H9 (cell line): Measurements from ENCODE around the gene PIANP. TPM values are rescaled to one million over a fixed set of nuclear protein-coding genes. Genes with fewer than 3 reads are reported as not detected.
A peak's percentile ranks its signal among the peaks of the same experiment; 100 is the strongest.

Source experiments
- DNase-seq: peaks from one replicate; pipeline ENCODE4 v3.0.0-alpha.2; 2017
- H2AFZ ChIP-seq: one replicate; pipeline ENCODE4 v1.6.1; 2013; ENCODE audit warnings: mild to moderate bottlenecking, low read length, control low read depth, moderate library complexity
- H2AK5ac ChIP-seq: 2 replicates; pipeline ENCODE4 v1.6.1; 2013; ENCODE audit warnings: low read length, control low read depth, mixed read lengths; ENCODE audit not compliant: insufficient read length
- H2BK120ac ChIP-seq: one replicate; pipeline ENCODE4 v1.6.1; 2013; ENCODE audit warnings: low read depth, mild to moderate bottlenecking, low read length, control low read depth, inconsistent platforms; ENCODE audit not compliant: poor library complexity, severe bottlenecking
- H2BK12ac ChIP-seq: 2 replicates; pipeline ENCODE4 v1.6.1; 2013; ENCODE audit warnings: low read length, control low read depth, mixed read lengths, low read depth; ENCODE audit not compliant: insufficient read length
- H2BK15ac ChIP-seq: 2 replicates; pipeline ENCODE4 v1.6.1; 2013; ENCODE audit warnings: low read depth, low read length, control low read depth
- H2BK20ac ChIP-seq: one replicate; pipeline ENCODE4 v1.6.1; 2013; ENCODE audit warnings: low read depth, mild to moderate bottlenecking, low read length, control low read depth, inconsistent platforms; ENCODE audit not compliant: poor library complexity, severe bottlenecking
- H2BK5ac ChIP-seq: 2 replicates; pipeline ENCODE4 v1.6.1; 2013; ENCODE audit warnings: low read length, control low read depth, mixed read lengths; ENCODE audit not compliant: insufficient read length
- H3K14ac ChIP-seq: 2 replicates; pipeline ENCODE4 v1.6.1; 2013; ENCODE audit warnings: low read length, control low read depth; ENCODE audit not compliant: insufficient read depth
- H3K18ac ChIP-seq: 2 replicates; pipeline ENCODE4 v1.6.1; 2013; ENCODE audit warnings: low read depth, mild to moderate bottlenecking, mixed read lengths, low read length, control low read depth; ENCODE audit not compliant: insufficient read length
- H3K23ac ChIP-seq: 2 replicates; pipeline ENCODE4 v1.6.1; 2013; ENCODE audit warnings: low read length, control low read depth, mixed read lengths, low read depth; ENCODE audit not compliant: insufficient read length
- H3K23me2 ChIP-seq: 2 replicates; pipeline ENCODE4 v1.6.1; 2013; ENCODE audit warnings: low read depth, mild to moderate bottlenecking, mixed read lengths, low read length, control low read depth; ENCODE audit not compliant: insufficient read length, poor library complexity, severe bottlenecking
- H3K27ac ChIP-seq: 2 replicates; pipeline ENCODE4 v1.5.1; 2013; ENCODE audit warnings: low read length, control low read depth, mixed read lengths, low read depth; ENCODE audit not compliant: insufficient read length
- H3K27me3 ChIP-seq: 2 replicates; pipeline ENCODE4 v1.6.1; 2013; ENCODE audit warnings: low read length, control low read depth, inconsistent platforms; ENCODE audit not compliant: insufficient read depth
- H3K4ac ChIP-seq: 2 replicates; pipeline ENCODE4 v1.6.1; 2013; ENCODE audit warnings: low read depth, mild to moderate bottlenecking, control low read depth, inconsistent platforms, low read length, moderate library complexity
- H3K4me1 ChIP-seq: 2 replicates; pipeline ENCODE4 v1.6.1; 2013; ENCODE audit warnings: low read length, control low read depth, inconsistent platforms; ENCODE audit not compliant: insufficient read depth
- H3K4me2 ChIP-seq: 2 replicates; pipeline ENCODE4 v1.6.1; 2013; ENCODE audit warnings: low read length, control low read depth, mixed read lengths; ENCODE audit not compliant: insufficient read length, insufficient read depth
- H3K56ac ChIP-seq: 2 replicates; pipeline ENCODE4 v1.6.1; 2013; ENCODE audit warnings: low read depth, mild to moderate bottlenecking, mixed read lengths, low read length, control low read depth; ENCODE audit not compliant: insufficient read length
- H3K79me1 ChIP-seq: 2 replicates; pipeline ENCODE4 v1.6.1; 2013; ENCODE audit warnings: low read depth, mild to moderate bottlenecking, moderate library complexity, low read length, control low read depth, inconsistent platforms; ENCODE audit not compliant: insufficient read depth, poor library complexity, severe bottlenecking
- H3K79me2 ChIP-seq: 2 replicates; pipeline ENCODE4 v1.6.1; 2013; ENCODE audit warnings: low read length, control low read depth, inconsistent platforms; ENCODE audit not compliant: insufficient read depth
- H3K9ac ChIP-seq: 2 replicates; pipeline ENCODE4 v1.6.1; 2013; ENCODE audit warnings: low read length, control low read depth, mixed read lengths; ENCODE audit not compliant: insufficient read length; ENCODE audit errors: extremely low read depth
- H3K9me3 ChIP-seq: one replicate; pipeline ENCODE4 v1.6.1; 2013; ENCODE audit warnings: low read depth, low read length, inconsistent platforms; ENCODE audit not compliant: control insufficient read depth
- H3T11ph ChIP-seq: one replicate; pipeline ENCODE4 v1.6.1; 2013; ENCODE audit warnings: mild to moderate bottlenecking, low read length, control low read depth, inconsistent platforms
- H4K20me1 ChIP-seq: one replicate; pipeline ENCODE4 v1.6.1; 2013; ENCODE audit not compliant: control insufficient read depth, insufficient read length, insufficient read depth
- H4K5ac ChIP-seq: 2 replicates; pipeline ENCODE4 v1.6.1; 2013; ENCODE audit warnings: low read depth, mild to moderate bottlenecking, mixed read lengths, low read length, control low read depth; ENCODE audit not compliant: insufficient read length
- H4K8ac ChIP-seq: replicated peaks from 2 replicates; pipeline ENCODE4 v1.6.1; 2013; ENCODE audit warnings: low read length, control low read depth, mixed read lengths, low read depth; ENCODE audit not compliant: insufficient read length
- H4K91ac ChIP-seq: 2 replicates; pipeline ENCODE4 v1.6.1; 2013; ENCODE audit warnings: low read depth, mild to moderate bottlenecking, moderate library complexity, mixed read lengths, low read length, control low read depth; ENCODE audit not compliant: insufficient read length
- H3K27ac Mint-ChIP-seq, 3 experiments: 2 replicates in 2 of 3; 3 replicates in 1 of 3; pipeline ENCODE4 v1.8.0; 2020 to 2021; ENCODE audit warnings: mixed read lengths in 3 of 3, mild to moderate bottlenecking in 1 of 3, moderate library complexity in 1 of 3
- H3K27me3 Mint-ChIP-seq: 2 replicates; pipeline ENCODE4 v1.8.0; 2021; ENCODE audit warnings: low read depth, mild to moderate bottlenecking, moderate library complexity, mixed read lengths
- H3K36me3 Mint-ChIP-seq, 3 experiments: 2 replicates in 2 of 3; 3 replicates in 1 of 3; pipeline ENCODE4 v1.8.0; 2020 to 2021; ENCODE audit warnings: low read depth in 3 of 3, mixed read lengths in 3 of 3; ENCODE audit not compliant: insufficient read depth in 1 of 3
- H3K4me1 Mint-ChIP-seq, 2 experiments: 2 replicates each; pipeline ENCODE4 v1.8.0; 2020; ENCODE audit warnings: mixed read lengths in 2 of 2
- H3K4me3 Mint-ChIP-seq, 2 experiments: 2 replicates in 1 of 2; 3 replicates in 1 of 2; pipeline ENCODE4 v1.8.0; 2020 to 2021; ENCODE audit warnings: mild to moderate bottlenecking in 2 of 2, mixed read lengths in 2 of 2, moderate library complexity in 1 of 2
- H3K9me3 Mint-ChIP-seq, 2 experiments: 2 replicates in 1 of 2; 3 replicates in 1 of 2; pipeline ENCODE4 v1.8.0; 2020; ENCODE audit warnings: mild to moderate bottlenecking in 2 of 2, mixed read lengths in 2 of 2, moderate library complexity in 1 of 2
- WGBS: extraction: QIAGEN DNeasy Blood & Tissue Kit; methylation state at CpG from one replicate; pipeline ENCODE4 v1.1.7; 2013; ENCODE audit warnings: missing lambda C conversion rate, low lambda C conversion rate, mixed read lengths; ENCODE audit not compliant: insufficient read length; ENCODE audit errors: extremely low coverage; 5-methylcytosine and 5-hydroxymethylcytosine counted together
- total RNA-seq: library from RNA; stranded (reverse); gene quantifications from 2 replicates; pipeline ENCODE4 v1.2.1, GENCODE V29; 2021
- TF ChIP-seq, protein P1 (sequence below): fragments of 200-600 bp; sonication (generic); conservative IDR thresholded peaks from 3 replicates; pipeline ENCODE4 v1.8.0; 2021; ENCODE audit warnings: antibody characterized with exemption, mild to moderate bottlenecking

The PIANP gene
- total RNA-seq, 1 experiment from 2014 or later = 6.6 TPM

DNA sequence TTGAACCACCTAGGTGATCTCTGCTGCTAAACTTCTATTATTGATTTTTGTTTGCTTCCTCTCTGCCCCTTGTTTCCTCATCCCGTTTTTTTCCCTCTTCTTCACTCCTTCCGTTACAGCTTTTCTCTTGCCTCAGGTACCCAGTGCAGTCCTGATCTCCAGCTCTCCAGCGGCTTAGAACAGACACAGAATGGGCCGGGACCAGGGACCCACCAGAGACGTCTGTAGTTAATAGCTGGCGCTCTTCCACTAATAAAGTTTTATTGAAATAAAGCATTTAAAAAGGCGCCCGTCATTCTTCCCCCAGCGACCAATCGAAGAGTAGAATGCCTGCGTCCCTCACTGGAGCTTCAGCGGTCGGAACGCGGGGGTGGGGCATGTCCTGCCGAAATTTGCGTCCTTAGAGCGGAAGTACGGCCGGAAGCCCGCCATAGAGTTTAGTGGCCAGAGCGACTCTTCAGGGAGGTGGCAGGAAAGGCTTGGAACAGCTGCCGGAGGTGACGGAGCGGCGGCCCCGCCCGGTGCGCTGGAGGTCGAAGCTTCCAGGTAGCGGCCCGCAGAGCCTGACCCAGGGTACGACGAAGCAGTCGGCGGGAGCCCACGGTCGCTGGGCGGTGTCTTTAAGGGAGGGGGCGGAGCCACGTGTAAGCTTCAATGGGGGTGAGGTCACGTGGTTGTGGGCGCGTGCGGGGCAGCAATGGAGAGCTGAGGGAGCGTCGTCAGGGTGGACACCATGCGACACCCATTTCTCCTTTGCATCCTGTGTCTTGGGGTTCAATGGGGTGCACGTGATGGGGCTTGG lies 23.2 kb upstream of the PIANP start, which contains the start of gene COPS7A:
Gene COPS7A, plus strand, starts transcription at position 440 of the 802 bp plus-strand sequence. CDS start 611 bp downstream, outside the sequence.
- peaks cover 2 to 24% (median 11%) of the 10 kb centered on the region in 3 experiments; a peak in 6 of 7 replicates for H3K36me3 Mint-ChIP-seq
- no peaks in the 10 kb centered on the region for H4K20me1 ChIP-seq
- H3K9me3 ChIP-seq = no peaks in the 10 kb centered on the region
- H2BK20ac ChIP-seq = no peak within 1 kb of the TSS
- no peak within 1 kb of the TSS for H2AK5ac ChIP-seq
- no peak within 1 kb of the TSS for H2BK12ac ChIP-seq
- H4K5ac ChIP-seq = peak within 1 kb of the TSS; percentile 79
- peak within 1 kb of the TSS; percentile 97 for H3K4me2 ChIP-seq
- H3K4me3 Mint-ChIP-seq = peak within 1 kb of the TSS; percentile 73 to 87
- no peak within 1 kb of the TSS for H3K23ac ChIP-seq
- peak within 1 kb of the TSS; percentile 91 for H2AFZ ChIP-seq
- TF ChIP-seq, protein P1, sequence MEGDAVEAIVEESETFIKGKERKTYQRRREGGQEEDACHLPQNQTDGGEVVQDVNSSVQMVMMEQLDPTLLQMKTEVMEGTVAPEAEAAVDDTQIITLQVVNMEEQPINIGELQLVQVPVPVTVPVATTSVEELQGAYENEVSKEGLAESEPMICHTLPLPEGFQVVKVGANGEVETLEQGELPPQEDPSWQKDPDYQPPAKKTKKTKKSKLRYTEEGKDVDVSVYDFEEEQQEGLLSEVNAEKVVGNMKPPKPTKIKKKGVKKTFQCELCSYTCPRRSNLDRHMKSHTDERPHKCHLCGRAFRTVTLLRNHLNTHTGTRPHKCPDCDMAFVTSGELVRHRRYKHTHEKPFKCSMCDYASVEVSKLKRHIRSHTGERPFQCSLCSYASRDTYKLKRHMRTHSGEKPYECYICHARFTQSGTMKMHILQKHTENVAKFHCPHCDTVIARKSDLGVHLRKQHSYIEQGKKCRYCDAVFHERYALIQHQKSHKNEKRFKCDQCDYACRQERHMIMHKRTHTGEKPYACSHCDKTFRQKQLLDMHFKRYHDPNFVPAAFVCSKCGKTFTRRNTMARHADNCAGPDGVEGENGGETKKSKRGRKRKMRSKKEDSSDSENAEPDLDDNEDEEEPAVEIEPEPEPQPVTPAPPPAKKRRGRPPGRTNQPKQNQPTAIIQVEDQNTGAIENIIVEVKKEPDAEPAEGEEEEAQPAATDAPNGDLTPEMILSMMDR = no peak
- H3K56ac ChIP-seq = no peak within 1 kb of the TSS
- no peaks in the 10 kb centered on the region for H3K79me1 ChIP-seq
- peak within 1 kb of the TSS; percentile 94 to 98 (median 97) for H3K27ac Mint-ChIP-seq
- H3K9me3 Mint-ChIP-seq = no peaks in the 10 kb centered on the region
- peaks cover 8 to 19% of the 10 kb centered on the region in 2 experiments for H3K4me1 Mint-ChIP-seq
- H4K8ac ChIP-seq = peak within 1 kb of the TSS; percentile 25
- peaks cover 6% of the 10 kb centered on the region for H3K27me3 Mint-ChIP-seq
- peak; percentile 100 for DNase-seq
- H3K4ac ChIP-seq = no peak within 1 kb of the TSS; the same call in 1 of the 2 replicates
- H3K18ac ChIP-seq = peak within 1 kb of the TSS; percentile 74
- H3K9ac ChIP-seq = peak within 1 kb of the TSS; percentile 87
- no peak within 1 kb of the TSS for H2BK5ac ChIP-seq
- WGBS = no CpG with 5 or more reads among the region's 49 CpGs
- H3K14ac ChIP-seq = peak within 1 kb of the TSS; percentile 85
- H3K27ac ChIP-seq = peak within 1 kb of the TSS; percentile 78
- no peaks in the 10 kb centered on the region; the same call in 1 of the 2 replicates for H3K4me1 ChIP-seq
- H3T11ph ChIP-seq = no peak within 1 kb of the TSS
- H2BK120ac ChIP-seq = no peak within 1 kb of the TSS
- H3K27me3 ChIP-seq = no peaks in the 10 kb centered on the region
- no peak within 1 kb of the TSS for H4K91ac ChIP-seq
- H2BK15ac ChIP-seq = no peak within 1 kb of the TSS
- no peaks in the 10 kb centered on the region for H3K79me2 ChIP-seq
- H3K23me2 ChIP-seq = peaks cover 9% of the 10 kb centered on the region
